Ishikawa (cell line): Measurements from ENCODE around the gene SEC22C.

ENCODE experiments used
- TCF12 ChIP-seq: IDR thresholded peaks from 2 replicates; pipeline ENCODE4 v1.6.1; 2012; ENCODE audit warnings: low read depth
- TF ChIP-seq, protein P1 (sequence below): IDR thresholded peaks from 2 replicates; pipeline ENCODE4 v1.6.1; 2012; ENCODE audit warnings: low read depth, mild to moderate bottlenecking

DNA sequence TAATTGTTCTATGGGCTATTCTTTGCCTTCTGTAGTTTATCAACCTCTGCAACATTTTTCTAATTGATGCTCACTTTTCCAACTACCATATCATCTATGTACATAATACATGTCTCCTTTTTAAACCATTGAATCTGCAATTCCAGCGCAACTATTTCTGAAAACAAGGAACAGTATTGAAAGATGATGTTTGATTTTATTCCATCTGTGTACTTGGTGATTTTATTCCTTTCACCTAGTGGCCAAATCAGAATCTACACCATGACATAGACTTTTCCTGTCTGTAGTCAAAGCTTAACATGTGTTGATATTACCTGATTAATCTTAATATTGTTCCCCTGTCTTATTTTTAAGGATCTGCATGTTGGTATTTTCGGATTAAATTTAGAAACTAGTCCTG lies 31.7 kb upstream of the SEC22C start:
- TF ChIP-seq TCF12 = no peak
- TF ChIP-seq, protein P1, sequence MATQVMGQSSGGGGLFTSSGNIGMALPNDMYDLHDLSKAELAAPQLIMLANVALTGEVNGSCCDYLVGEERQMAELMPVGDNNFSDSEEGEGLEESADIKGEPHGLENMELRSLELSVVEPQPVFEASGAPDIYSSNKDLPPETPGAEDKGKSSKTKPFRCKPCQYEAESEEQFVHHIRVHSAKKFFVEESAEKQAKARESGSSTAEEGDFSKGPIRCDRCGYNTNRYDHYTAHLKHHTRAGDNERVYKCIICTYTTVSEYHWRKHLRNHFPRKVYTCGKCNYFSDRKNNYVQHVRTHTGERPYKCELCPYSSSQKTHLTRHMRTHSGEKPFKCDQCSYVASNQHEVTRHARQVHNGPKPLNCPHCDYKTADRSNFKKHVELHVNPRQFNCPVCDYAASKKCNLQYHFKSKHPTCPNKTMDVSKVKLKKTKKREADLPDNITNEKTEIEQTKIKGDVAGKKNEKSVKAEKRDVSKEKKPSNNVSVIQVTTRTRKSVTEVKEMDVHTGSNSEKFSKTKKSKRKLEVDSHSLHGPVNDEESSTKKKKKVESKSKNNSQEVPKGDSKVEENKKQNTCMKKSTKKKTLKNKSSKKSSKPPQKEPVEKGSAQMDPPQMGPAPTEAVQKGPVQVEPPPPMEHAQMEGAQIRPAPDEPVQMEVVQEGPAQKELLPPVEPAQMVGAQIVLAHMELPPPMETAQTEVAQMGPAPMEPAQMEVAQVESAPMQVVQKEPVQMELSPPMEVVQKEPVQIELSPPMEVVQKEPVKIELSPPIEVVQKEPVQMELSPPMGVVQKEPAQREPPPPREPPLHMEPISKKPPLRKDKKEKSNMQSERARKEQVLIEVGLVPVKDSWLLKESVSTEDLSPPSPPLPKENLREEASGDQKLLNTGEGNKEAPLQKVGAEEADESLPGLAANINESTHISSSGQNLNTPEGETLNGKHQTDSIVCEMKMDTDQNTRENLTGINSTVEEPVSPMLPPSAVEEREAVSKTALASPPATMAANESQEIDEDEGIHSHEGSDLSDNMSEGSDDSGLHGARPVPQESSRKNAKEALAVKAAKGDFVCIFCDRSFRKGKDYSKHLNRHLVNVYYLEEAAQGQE = no peak
